ENCODE results near the gene ZMYND10. TPM values are rescaled to one million over a fixed set of nuclear protein-coding genes. Genes with fewer than 3 reads are reported as not detected.

ZMYND10 gene
- total RNA-seq, 2 donors from 2014 or later = 0.22 to 1.4 TPM

GRCh38 chr3:50330330-50330729 lies 15.2 kb downstream of the ZMYND10 start:
- Mint-ChIP-seq H3K27ac (no peak overlapping the region), H3K4me1 (peaks cover 3% of the 10 kb centered on the region), H3K36me3 (ENCODE audit: low read depth) (peaks cover 33% of the 10 kb centered on the region), H3K9me3 (no peaks in the 10 kb centered on the region), H3K4me3 (no peak overlapping the region), H3K27me3 (ENCODE audit: insufficient read depth) (no peaks in the 10 kb centered on the region)
- H3K4me3 ChIP-seq (ENCODE audit: low read length) = no peak overlapping the region
- TF ChIP-seq, protein P1, sequence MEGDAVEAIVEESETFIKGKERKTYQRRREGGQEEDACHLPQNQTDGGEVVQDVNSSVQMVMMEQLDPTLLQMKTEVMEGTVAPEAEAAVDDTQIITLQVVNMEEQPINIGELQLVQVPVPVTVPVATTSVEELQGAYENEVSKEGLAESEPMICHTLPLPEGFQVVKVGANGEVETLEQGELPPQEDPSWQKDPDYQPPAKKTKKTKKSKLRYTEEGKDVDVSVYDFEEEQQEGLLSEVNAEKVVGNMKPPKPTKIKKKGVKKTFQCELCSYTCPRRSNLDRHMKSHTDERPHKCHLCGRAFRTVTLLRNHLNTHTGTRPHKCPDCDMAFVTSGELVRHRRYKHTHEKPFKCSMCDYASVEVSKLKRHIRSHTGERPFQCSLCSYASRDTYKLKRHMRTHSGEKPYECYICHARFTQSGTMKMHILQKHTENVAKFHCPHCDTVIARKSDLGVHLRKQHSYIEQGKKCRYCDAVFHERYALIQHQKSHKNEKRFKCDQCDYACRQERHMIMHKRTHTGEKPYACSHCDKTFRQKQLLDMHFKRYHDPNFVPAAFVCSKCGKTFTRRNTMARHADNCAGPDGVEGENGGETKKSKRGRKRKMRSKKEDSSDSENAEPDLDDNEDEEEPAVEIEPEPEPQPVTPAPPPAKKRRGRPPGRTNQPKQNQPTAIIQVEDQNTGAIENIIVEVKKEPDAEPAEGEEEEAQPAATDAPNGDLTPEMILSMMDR (conservative IDR thresholded peaks at IDR 0.05) = no peak
- peaks cover 54% of the 10 kb centered on the region for H3K36me3 ChIP-seq (ENCODE audit: control insufficient read depth, insufficient read depth, low read length)
- DNase-seq = no peak
- no peaks in the 10 kb centered on the region for H3K9me3 ChIP-seq (ENCODE audit: control insufficient read depth, low read length)
- H3K4me1 ChIP-seq (ENCODE audit: control insufficient read depth, insufficient read depth, low read length) = peaks cover 4% of the 10 kb centered on the region
- no peak overlapping the region for H3K27ac ChIP-seq (ENCODE audit: low read depth, low read length)
- no peak overlapping the region for H3K9ac ChIP-seq (ENCODE audit: extremely low read depth, low read length, poor library complexity, severe bottlenecking)
- H3K27me3 ChIP-seq (ENCODE audit: control insufficient read depth, insufficient read depth, low read length, poor library complexity, severe bottlenecking) = no peaks in the 10 kb centered on the region
- 88 to 95% methylated on average over 6 to 10 of the region's 10 CpGs for WGBS, 2 experiments (ENCODE audit: insufficient coverage in 1 of 2, insufficient read length in 1 of 2)

DNA sequence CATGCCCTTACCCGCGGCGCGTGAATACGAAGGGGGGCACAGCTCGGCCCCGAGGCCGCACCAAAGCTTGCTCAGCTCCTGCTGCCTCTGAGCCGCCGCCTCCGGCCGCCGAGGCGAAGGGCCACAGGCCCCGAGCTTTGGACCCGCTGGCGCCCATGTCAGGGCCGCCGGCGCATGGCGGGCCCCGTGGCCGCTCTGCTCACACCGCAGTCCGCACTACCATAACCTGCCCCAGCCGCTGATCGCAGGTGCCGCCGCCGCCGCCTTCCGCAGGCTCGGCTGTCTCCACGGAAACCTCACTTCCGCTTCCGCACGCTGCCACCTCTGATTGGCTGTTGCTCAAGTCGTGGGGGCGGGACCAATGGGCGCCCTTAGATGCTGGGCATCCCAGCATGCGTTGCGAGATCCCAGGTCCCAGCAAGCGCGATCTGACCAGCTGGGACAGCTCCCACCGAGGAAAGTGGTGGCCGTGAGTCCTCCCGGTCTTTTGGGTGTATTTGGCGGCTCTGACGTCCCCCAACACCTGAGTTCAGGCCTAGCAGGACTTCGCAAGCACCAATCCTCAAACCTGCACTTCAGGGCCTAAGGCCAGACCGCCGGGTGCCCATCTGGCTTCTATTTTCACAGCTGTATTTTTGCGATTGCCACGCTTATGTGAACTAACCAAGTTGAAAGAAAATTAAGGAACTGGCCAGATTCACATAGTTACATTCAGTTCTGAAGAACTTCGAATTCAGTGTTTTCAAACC lies 17.4 kb downstream of the ZMYND10 start, which contains the start of gene TUSC2:
TUSC2 (minus strand) TSS at position 281 of the 749 bp plus-strand sequence; CDS start at position 157, 124 bp downstream.
- H3K4me1 Mint-ChIP-seq = peaks cover 15% of the 10 kb centered on the region
- Histone ChIP-seq H3K4me3 (ENCODE audit: low read length) (peak within 1 kb of the TSS; percentile 91), H3K27ac (ENCODE audit: low read depth, low read length) (peak within 1 kb of the TSS; percentile 66), H3K27me3 (ENCODE audit: control insufficient read depth, insufficient read depth, low read length, poor library complexity, severe bottlenecking) (no peaks in the 10 kb centered on the region), H3K4me1 (ENCODE audit: control insufficient read depth, insufficient read depth, low read length) (peaks cover 10% of the 10 kb centered on the region), H3K9ac (ENCODE audit: extremely low read depth, low read length, poor library complexity, severe bottlenecking) (peak within 1 kb of the TSS; percentile 85), H3K9me3 (ENCODE audit: control insufficient read depth, low read length) (no peaks in the 10 kb centered on the region), H3K36me3 (ENCODE audit: control insufficient read depth, insufficient read depth, low read length) (peaks cover 67% of the 10 kb centered on the region)
- no peaks in the 10 kb centered on the region for H3K9me3 Mint-ChIP-seq
- no peaks in the 10 kb centered on the region for H3K27me3 Mint-ChIP-seq (ENCODE audit: insufficient read depth)
- DNase-seq = peak; percentile 98
- WGBS, 2 experiments (ENCODE audit: insufficient coverage in 1 of 2, insufficient read length in 1 of 2) = 6 to 23% methylated on average over 17 to 55 of the region's 55 CpGs
- H3K36me3 Mint-ChIP-seq (ENCODE audit: low read depth) = peaks cover 30% of the 10 kb centered on the region
- peak within 1 kb of the TSS; percentile 89 for H3K27ac Mint-ChIP-seq
- TF ChIP-seq, protein P1 (conservative IDR thresholded peaks at IDR 0.05) = no peak
- H3K4me3 Mint-ChIP-seq = peak within 1 kb of the TSS; percentile 77

DNA sequence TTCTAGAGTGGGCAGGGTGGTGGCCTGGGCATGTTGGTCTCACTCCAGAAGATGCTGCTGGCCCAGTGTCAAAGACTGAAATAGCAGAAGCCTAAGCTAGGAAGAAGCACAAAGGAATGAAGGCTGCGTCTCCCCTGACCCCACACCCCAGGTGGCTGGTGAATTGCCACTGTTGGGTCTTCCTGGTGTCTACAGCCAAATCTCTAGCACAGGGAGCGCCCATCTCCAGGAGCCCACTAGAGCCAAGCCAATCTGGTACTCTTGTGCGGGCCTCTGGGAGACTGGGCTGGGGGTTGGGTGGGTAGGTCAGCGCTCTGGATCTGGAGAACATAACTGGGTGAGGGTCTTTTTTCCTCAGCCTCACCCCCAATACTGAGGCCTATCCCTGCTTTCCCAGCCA lies 18.4 kb downstream of the ZMYND10 start:
- H3K36me3 Mint-ChIP-seq (ENCODE audit: low read depth) = peaks cover 26% of the 10 kb centered on the region
- Histone ChIP-seq H3K9me3 (ENCODE audit: control insufficient read depth, low read length) (no peaks in the 10 kb centered on the region), H3K27ac (ENCODE audit: low read depth, low read length) (no peak overlapping the region), H3K27me3 (ENCODE audit: control insufficient read depth, insufficient read depth, low read length, poor library complexity, severe bottlenecking) (no peaks in the 10 kb centered on the region), H3K9ac (ENCODE audit: extremely low read depth, low read length, poor library complexity, severe bottlenecking) (peak overlapping the region; percentile 85), H3K4me3 (ENCODE audit: low read length) (peak overlapping the region; percentile 91), H3K4me1 (ENCODE audit: control insufficient read depth, insufficient read depth, low read length) (peaks cover 16% of the 10 kb centered on the region), H3K36me3 (ENCODE audit: control insufficient read depth, insufficient read depth, low read length) (peaks cover 61% of the 10 kb centered on the region)
- peaks cover 20% of the 10 kb centered on the region for H3K4me1 Mint-ChIP-seq
- H3K9me3 Mint-ChIP-seq = no peaks in the 10 kb centered on the region
- H3K4me3 Mint-ChIP-seq = peak overlapping the region; percentile 77
- H3K27ac Mint-ChIP-seq = peak overlapping the region; percentile 55
- no peaks in the 10 kb centered on the region for H3K27me3 Mint-ChIP-seq (ENCODE audit: insufficient read depth)
- DNase-seq = no peak
- 80 to 92% methylated on average over 2 to 4 of the region's 4 CpGs for WGBS, 2 experiments (ENCODE audit: insufficient coverage in 1 of 2, insufficient read length in 1 of 2)
- TF ChIP-seq, protein P1 (conservative IDR thresholded peaks at IDR 0.05) = no peak
